ENCODE results near the gene PLD6.
"Not testable (repeated sequence)": the region's sequence is repeated elsewhere in the genome, so short reads cannot be mapped to it uniquely, and the experiment has no call there.

Gene PLD6

DNA sequence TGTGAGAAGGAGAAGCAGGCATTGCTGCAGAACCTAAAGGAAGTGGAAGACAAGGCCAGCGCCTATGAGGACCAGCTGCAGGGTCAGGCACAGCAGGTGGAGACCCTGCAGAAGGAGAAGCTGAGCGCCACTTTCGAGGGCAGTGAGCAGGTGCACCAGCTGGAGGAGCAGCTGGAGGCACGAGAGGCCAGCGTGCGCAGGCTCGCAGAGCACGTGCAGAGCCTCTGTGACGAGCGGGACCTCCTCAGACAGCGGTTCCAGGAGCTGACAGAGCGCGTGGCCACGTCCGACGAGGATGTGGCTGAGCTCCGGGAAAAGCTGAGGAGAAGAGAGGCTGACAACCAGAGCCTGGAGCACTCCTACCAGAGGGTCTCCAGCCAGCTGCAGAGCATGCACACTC lies 41.5 kb downstream of the PLD6 start:
- no peak for TF ChIP-seq CTCF (IDR thresholded peaks at IDR 0.05; ENCODE audit: borderline replicate concordance, insufficient read depth, low read depth, low read length)
- no peak overlapping the region for H3K4me3 ChIP-seq (ENCODE audit: low read depth, low read length)

DNA sequence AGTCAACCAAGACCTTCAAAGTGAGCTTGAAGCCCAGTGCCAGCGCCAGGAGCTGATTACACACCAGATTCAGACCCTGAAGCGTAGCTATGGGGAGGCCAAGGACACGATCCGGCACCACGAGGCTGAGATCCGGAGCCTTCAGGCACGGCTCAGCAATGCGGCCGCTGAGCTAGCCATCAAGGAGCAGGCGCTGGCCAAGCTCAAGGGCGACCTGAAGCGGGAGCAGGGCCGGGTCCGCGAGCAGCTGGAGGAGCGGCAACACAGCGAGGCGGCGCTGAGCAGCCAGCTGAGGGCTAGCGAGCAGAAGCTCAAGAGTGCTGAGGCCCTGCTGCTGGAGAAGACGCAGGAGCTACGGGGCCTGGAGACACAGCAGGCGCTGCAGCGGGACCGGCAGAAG lies 42.0 kb downstream of the PLD6 start:
- no peak for TF ChIP-seq CTCF (IDR thresholded peaks at IDR 0.05; ENCODE audit: borderline replicate concordance, insufficient read depth, low read depth, low read length)
- no peak overlapping the region for H3K4me3 ChIP-seq (ENCODE audit: low read depth, low read length)

DNA sequence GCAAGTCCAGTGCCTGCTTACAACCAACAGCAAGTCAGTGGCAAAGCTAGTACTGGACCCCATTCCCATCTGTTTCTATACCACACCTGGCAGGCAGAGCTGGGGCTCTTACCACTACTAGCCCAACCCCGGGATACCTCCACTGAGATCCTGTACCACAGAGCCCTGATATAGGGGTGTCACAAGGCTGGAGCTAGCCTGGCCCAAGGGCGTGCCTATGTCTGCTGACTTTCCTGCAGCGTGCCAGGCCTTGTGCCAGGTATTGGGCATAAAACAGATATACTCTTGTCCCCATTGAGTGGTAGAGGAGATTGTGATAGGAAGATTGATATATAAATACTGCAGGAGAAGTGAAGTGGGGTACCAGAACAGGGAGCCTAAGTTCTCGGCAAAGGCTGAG lies 44.4 kb downstream of the PLD6 start:
- TF ChIP-seq CTCF (IDR thresholded peaks at IDR 0.05; ENCODE audit: borderline replicate concordance, insufficient read depth, low read depth, low read length) = no peak
- H3K4me3 ChIP-seq (ENCODE audit: low read depth, low read length) = no peak overlapping the region

- TF ChIP-seq CTCF (IDR thresholded peaks at IDR 0.05; ENCODE audit: borderline replicate concordance, insufficient read depth, low read depth, low read length) = no peak
- no peak overlapping the region for H3K4me3 ChIP-seq (ENCODE audit: low read depth, low read length)
These were observed 45.0 kb downstream of the PLD6 start for GRCh38 chr17:17161121-17161520.

GRCh38 chr17:17159571-17159970 lies 46.6 kb downstream of the PLD6 start:
- TF ChIP-seq CTCF (IDR thresholded peaks at IDR 0.05; ENCODE audit: borderline replicate concordance, insufficient read depth, low read depth, low read length) = no peak
- no peak overlapping the region for H3K4me3 ChIP-seq (ENCODE audit: low read depth, low read length)

DNA sequence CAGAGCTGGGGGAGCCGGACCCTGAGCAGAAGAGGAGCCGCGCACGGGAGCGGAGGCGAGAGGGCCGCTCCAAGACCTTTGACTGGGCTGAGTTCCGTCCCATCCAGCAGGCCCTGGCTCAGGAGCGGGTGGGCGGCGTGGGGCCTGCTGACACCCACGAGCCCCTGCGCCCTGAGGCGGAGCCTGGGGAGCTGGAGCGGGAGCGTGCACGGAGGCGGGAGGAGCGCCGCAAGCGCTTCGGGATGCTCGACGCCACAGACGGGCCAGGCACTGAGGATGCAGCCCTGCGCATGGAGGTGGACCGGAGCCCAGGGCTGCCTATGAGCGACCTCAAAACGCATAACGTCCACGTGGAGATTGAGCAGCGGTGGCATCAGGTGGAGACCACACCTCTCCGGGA lies 47.6 kb downstream of the PLD6 start:
- H3K4me3 ChIP-seq (ENCODE audit: low read depth, low read length) = not testable (repeated sequence)

DNA sequence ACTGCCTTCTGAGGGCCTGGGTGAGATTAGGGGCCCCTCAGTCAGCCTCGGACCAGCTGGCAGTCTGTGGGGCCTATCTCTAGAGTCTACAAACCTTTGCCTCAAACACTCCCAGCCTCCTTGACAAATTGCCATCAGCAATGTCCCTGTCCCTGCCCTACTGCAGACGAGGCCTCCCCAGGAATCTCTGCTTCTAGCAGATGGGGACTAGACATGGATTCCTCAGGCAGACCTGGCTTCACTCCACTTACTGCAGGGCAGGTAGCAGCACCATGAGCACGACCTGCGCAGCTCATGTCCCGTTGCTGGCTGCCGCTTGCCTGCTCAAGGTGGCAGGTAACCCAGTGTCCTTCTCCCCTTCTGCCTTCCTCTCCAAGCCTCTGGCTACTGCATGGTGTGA lies 49.1 kb downstream of the PLD6 start:
- no peak overlapping the region for H3K4me3 ChIP-seq (ENCODE audit: low read depth, low read length)
- no peak for TF ChIP-seq CTCF (IDR thresholded peaks at IDR 0.05; ENCODE audit: borderline replicate concordance, insufficient read depth, low read depth, low read length)

DNA sequence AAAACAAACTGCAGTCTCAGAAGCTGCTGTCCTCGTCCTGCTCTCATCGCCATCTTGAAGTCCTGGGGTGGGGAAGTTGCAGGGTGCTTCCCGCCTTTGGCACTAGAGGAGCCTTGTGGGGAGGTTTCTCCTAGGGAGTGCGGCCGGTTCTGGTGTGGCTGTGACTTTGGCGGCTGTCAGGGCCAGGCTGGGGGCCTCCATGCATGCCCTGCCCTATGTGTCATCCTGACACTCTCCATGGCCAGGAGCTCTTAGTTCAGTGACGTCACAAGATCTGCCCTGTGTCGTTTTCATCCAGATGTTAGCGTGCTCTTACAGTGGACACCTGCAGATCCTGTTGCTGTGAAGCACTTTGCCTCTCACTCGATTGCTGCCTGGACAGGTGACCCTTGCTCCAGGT lies 49.6 kb downstream of the PLD6 start:
- TF ChIP-seq CTCF (IDR thresholded peaks at IDR 0.05; ENCODE audit: borderline replicate concordance, insufficient read depth, low read depth, low read length) = no peak
- no peak overlapping the region for H3K4me3 ChIP-seq (ENCODE audit: low read depth, low read length)

Measured in GM12875 (cell line).